ENCODE results near the gene CCL7.
A peak's percentile ranks its signal among the peaks of the same experiment; 100 is the strongest.

Gene CCL7

DNA sequence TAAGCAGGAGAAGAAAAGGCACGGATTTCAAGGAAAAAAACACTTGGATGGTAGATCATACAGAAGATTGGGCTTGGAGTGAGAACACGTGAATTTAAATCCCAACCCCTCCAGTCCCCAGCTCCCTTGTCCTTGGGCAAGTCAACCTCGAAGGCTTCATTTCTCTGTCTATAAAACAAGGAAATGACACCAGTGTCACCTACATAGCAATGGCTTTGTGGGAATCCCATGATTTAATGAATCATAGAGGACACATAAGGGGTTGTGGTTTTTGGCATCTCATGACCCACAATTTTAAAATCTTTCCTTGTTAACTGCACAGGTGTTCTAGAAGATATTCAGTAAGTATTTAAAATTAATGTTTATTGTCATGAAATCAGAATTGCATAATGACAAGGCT is 23.1 kb upstream of the CCL7 start:
- DNase-seq (ENCODE audit: low read depth in 1 of 2, low spot score in 1 of 2) = no peak
- Histone ChIP-seq H3K4me3 (replicated peaks; ENCODE audit: insufficient read depth, low read length) (no peak overlapping the region), H3K27me3 (ENCODE audit: insufficient read depth, poor library complexity, severe bottlenecking) (no peaks in the 10 kb centered on the region), H3K27ac (replicated peaks) (peak overlapping the region; percentile 84)
- TF ChIP-seq SPI1 (IDR thresholded peaks at IDR 0.05; ENCODE audit: borderline replicate concordance, low read depth) (no peak), GABPA (IDR thresholded peaks at IDR 0.05; ENCODE audit: low read depth) (no peak), POLR2AphosphoS5 (IDR thresholded peaks at IDR 0.05; ENCODE audit: low read depth) (no peak)
- TF ChIP-seq, protein P1, sequence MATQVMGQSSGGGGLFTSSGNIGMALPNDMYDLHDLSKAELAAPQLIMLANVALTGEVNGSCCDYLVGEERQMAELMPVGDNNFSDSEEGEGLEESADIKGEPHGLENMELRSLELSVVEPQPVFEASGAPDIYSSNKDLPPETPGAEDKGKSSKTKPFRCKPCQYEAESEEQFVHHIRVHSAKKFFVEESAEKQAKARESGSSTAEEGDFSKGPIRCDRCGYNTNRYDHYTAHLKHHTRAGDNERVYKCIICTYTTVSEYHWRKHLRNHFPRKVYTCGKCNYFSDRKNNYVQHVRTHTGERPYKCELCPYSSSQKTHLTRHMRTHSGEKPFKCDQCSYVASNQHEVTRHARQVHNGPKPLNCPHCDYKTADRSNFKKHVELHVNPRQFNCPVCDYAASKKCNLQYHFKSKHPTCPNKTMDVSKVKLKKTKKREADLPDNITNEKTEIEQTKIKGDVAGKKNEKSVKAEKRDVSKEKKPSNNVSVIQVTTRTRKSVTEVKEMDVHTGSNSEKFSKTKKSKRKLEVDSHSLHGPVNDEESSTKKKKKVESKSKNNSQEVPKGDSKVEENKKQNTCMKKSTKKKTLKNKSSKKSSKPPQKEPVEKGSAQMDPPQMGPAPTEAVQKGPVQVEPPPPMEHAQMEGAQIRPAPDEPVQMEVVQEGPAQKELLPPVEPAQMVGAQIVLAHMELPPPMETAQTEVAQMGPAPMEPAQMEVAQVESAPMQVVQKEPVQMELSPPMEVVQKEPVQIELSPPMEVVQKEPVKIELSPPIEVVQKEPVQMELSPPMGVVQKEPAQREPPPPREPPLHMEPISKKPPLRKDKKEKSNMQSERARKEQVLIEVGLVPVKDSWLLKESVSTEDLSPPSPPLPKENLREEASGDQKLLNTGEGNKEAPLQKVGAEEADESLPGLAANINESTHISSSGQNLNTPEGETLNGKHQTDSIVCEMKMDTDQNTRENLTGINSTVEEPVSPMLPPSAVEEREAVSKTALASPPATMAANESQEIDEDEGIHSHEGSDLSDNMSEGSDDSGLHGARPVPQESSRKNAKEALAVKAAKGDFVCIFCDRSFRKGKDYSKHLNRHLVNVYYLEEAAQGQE (IDR thresholded peaks at IDR 0.05; ENCODE audit: insufficient replicate concordance, low read depth) = no peak
- TF ChIP-seq, protein P2, sequence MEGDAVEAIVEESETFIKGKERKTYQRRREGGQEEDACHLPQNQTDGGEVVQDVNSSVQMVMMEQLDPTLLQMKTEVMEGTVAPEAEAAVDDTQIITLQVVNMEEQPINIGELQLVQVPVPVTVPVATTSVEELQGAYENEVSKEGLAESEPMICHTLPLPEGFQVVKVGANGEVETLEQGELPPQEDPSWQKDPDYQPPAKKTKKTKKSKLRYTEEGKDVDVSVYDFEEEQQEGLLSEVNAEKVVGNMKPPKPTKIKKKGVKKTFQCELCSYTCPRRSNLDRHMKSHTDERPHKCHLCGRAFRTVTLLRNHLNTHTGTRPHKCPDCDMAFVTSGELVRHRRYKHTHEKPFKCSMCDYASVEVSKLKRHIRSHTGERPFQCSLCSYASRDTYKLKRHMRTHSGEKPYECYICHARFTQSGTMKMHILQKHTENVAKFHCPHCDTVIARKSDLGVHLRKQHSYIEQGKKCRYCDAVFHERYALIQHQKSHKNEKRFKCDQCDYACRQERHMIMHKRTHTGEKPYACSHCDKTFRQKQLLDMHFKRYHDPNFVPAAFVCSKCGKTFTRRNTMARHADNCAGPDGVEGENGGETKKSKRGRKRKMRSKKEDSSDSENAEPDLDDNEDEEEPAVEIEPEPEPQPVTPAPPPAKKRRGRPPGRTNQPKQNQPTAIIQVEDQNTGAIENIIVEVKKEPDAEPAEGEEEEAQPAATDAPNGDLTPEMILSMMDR (IDR thresholded peaks at IDR 0.05; ENCODE audit: insufficient read depth, low read length) = no peak

DNA sequence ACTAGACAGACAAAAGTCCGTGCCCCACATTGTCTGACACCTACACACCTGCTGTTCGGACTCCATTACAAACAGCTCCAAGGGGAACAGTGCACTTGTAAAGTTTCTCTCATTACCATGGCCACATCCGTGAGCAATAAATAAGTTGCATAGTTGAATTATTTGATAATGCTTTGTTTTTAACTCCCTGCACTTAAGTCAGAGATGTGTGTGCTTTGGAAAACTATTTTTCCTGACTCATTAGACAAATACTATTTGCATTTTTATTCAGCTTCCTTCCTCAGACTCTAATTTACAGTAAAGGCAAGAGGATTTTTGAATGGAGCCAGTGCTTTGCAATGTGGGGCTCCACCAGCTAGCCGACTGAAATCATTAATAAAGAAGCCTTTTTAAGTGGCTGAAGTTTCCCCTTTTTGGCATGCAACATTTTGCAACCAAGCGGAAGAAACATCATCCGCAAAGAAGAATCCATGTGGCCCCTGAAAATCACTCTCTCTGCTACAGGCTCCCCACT is 21.5 kb upstream of the CCL7 start:
- Histone ChIP-seq H3K27me3 (ENCODE audit: insufficient read depth, poor library complexity, severe bottlenecking) (no peaks in the 10 kb centered on the region), H3K27ac (replicated peaks) (peak overlapping the region; percentile 84), H3K4me3 (replicated peaks; ENCODE audit: insufficient read depth, low read length) (no peak overlapping the region)
- TF ChIP-seq GABPA (IDR thresholded peaks at IDR 0.05; ENCODE audit: low read depth) (no peak), POLR2AphosphoS5 (IDR thresholded peaks at IDR 0.05; ENCODE audit: low read depth) (no peak), SPI1 (IDR thresholded peaks at IDR 0.05; ENCODE audit: borderline replicate concordance, low read depth) (no peak)
- TF ChIP-seq, protein P2 (IDR thresholded peaks at IDR 0.05; ENCODE audit: insufficient read depth, low read length) = no peak
- TF ChIP-seq, protein P1 (IDR thresholded peaks at IDR 0.05; ENCODE audit: insufficient replicate concordance, low read depth) = no peak
- DNase-seq (ENCODE audit: low read depth in 1 of 2, low spot score in 1 of 2) = peak in 1 of 2 experiments; percentile 83

DNA sequence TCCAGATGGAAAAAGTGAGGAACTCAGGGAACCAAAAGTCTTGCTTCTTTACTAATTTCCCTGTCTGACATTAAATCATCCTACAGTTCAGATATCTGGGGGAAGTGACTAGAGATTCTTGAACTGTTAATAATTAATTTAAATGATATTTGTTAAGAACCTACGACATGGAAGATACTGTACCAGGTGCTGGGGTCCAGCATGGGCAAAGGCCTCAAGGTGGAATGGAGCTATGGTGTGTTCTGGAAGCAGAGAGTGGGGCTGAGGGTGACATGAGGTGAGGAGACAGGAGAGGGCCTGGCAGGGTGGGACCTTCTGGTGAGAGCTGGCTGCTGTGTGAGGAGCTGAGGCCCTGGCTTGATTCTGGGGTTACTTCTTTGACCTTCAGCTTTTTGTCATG is 21.0 kb upstream of the CCL7 start:
- Histone ChIP-seq H3K27me3 (ENCODE audit: insufficient read depth, poor library complexity, severe bottlenecking) (no peaks in the 10 kb centered on the region), H3K4me3 (replicated peaks; ENCODE audit: insufficient read depth, low read length) (no peak overlapping the region), H3K27ac (replicated peaks) (peak overlapping the region; percentile 84)
- TF ChIP-seq SPI1 (IDR thresholded peaks at IDR 0.05; ENCODE audit: borderline replicate concordance, low read depth) (no peak), GABPA (IDR thresholded peaks at IDR 0.05; ENCODE audit: low read depth) (no peak), POLR2AphosphoS5 (IDR thresholded peaks at IDR 0.05; ENCODE audit: low read depth) (no peak)
- TF ChIP-seq, protein P1 (IDR thresholded peaks at IDR 0.05; ENCODE audit: insufficient replicate concordance, low read depth) = no peak
- TF ChIP-seq, protein P2 (IDR thresholded peaks at IDR 0.05; ENCODE audit: insufficient read depth, low read length) = no peak
- no peak for DNase-seq (ENCODE audit: low read depth in 1 of 2, low spot score in 1 of 2)

Data from HL-60 (cell line).